NCI-H187 treated with DMSO at 0.1 percent for 48 hours (cell line): ENCODE data around the gene YPEL1.

Experiments
- DNase-seq: peaks from one replicate; lab custom pipeline; 2025; lab: John Stamatoyannopoulos, UW

YPEL1 gene

DNA sequence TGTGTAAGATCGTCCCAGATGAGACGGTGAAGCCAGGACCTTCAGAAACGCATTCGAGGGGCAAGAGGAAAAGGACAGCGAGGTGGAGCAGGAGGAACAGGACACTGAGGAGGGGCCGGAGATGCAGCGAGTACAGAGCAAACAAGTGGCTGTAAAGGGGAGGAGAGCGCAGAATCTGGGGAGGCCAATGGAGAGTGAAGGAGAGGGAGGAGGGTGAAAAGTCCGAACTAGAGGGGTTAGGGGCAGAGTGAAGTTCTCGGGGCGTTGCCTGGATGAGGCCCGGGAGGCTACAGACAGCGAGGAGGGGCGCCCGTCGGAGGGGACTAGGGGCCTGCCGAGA, 78.6 kb downstream of the YPEL1 start:
- no peak for DNase-seq

DNA sequence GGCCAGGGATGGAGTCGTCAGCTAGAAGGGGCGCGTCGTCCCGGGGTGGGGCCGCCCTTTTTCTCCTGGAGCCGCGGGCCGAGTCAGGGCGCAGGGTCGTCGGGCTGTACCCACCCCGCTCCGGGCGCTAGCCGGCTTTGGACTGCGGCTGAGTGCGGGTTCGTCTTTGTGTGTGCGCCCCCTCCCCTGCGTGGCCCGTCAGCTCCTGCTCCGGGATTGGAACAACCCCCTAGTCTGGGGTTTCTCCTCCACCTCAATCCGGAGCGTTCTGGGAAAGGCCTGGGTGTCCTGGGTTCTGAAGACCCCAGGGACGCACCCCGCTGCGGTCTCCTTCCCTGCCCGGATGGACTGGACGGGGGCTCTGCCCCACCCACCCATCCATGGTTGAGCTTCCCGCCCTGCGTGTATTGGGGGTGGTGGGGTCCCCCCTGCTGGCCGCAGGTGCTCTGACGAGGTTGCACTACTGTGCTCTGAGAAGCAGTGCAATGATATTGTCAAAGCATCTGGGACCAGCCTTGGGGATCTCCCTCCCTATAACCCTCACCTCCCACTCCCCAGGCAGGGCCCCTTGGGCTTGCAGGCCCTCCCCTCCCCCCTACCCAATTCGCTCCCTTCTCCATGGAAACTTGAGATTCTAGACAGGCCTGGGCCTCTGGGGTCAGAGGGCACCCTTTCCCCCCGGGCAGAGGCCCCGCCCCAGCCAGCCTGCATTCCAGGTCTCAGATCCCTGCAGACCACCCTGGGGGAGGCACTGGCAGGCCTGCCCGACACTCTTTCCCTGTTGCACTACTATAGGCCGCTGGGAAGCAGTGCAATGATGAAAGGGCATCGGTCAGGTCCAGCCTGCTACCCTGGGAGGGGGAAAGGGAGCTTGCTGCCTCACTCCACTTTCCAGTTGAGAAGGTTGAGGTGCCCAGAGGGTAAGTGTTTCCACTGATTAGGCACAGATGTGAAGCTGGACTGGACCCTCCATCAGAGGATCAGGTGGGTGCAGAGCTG, 82.7 kb downstream of the YPEL1 start:
- DNase-seq = no peak

DNA sequence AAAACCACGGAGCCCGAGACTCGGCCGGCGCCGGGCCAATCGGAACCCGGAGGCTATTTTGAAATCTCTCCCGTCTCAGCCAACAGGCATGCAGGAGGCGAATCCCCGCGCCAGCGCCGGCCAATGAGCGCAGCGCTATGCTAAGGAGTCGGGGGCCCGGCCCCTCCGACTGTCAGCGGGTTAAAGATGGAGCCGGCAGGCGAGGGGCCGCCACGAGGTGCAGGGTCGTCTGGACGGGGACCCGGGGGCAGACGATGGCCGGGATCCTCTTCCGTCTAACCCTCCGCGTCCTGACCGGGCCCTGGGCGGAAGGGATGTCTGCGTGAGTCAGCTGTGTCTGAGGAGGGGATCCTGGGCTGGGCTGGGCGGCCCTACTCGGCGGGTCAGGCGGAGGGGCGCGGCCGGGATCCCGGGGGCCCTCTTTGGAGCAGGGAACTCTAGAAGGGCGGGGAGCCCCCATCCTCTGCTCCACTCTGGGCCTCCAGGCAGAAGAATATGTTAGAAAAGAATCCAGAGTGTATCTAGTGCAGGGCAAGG, 83.5 kb downstream of the YPEL1 start:
- peak; percentile 26 for DNase-seq

DNA sequence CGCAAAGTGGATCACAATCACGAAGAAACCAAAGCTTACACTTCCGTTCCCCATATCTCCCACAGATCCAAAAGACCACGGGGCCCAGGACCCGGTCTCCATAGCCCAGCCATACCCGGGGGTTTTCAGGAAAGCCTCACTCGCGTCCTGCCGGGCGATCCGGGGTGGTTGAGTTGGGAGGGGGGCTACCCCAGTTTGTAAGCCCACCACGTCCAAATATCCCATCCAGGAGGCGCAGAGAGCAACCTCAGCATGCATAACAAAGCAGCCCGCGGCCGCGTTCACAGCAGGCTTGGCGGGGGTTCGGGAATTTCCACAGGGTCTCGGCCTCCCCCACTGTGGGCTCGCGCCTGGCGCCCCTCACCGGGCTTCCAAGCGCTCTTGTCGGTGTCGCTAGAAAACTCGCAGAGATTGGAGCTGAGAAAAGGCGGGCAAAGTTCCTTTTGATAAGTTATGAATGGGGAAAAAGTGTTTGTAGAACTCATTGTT, 84.0 kb downstream of the YPEL1 start:
- no peak for DNase-seq

DNA sequence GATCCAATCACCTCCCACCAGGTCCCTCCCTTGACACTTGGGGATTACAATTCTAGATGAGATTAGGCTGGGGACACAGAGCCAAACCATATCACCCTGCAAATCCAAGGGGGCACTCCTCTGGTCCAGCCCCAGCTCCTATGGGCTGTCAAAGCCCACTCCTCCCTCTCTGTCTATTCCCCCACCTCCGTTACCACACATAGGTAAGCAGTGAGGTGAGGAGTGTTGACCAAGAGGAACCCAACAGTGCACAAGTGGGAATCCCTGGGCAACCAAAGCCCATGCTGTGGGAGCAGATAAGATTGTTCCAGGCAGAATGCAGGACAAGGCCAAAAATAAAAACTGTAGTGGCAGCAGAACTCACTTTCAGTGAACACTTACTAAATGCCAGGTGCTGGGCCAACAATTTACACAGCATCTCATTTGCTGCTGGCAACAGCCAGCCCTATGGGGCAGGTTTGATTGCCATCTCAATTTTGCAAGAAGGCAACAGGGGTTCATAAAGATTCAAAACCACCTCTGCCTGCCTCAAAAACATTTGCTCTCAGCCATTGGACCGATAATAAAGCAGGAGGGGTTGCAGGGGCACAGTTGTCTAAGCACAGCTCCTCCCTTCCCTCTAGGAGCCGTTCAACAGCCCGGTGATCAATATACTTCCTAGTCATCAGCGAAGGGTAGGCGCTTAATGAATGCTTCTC, 84.6 kb downstream of the YPEL1 start:
- no peak for DNase-seq

DNA sequence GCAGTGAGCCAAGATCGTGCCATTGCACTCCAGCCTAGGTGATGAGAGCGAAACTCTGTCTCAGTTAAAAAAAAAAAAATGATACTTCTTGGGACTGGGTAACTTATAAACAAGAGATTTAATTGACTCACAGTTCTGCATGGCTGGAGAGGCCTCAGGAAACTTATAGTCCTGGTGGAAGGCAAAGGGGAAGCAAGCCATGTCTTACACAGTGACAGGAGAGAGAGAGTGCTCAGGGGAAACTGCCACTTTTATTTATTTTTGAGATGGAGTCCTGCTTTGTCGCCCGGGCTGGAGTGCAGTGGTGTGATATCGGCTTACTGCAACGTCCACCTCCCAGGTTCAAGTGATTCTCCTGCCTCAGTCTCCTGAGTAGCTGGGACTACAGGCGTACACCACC, 85.3 kb downstream of the YPEL1 start:
- DNase-seq = no peak
